SK-N-MC (cell line): ENCODE data around the gene CACNB1.

Source experiments
- EZH2 ChIP-seq: fragments of 200-600 bp; sonication (generic); IDR thresholded peaks from one replicate; pipeline ENCODE4 v1.6.1; 2017; ENCODE audit warnings: antibody characterized with exemption
- FOXP2 ChIP-seq: optimal IDR thresholded peaks from 2 replicates; pipeline ENCODE3; 2011; ENCODE audit warnings: mild to moderate bottlenecking, moderate library complexity; ENCODE audit not compliant: insufficient read depth; ENCODE audit errors: extremely low read length, control extremely low read depth
- POLR2AphosphoS5 ChIP-seq: IDR thresholded peaks from 2 replicates; pipeline ENCODE4 v1.6.1; 2012; ENCODE audit warnings: mild to moderate bottlenecking, low read depth, low read length, borderline replicate concordance

- TF ChIP-seq POLR2AphosphoS5 (no peak), EZH2 (no peak), FOXP2 (no peak)
Observed at GRCh38 chr17:39167476-39167875, 30.0 kb downstream of the CACNB1 start.
